IMR-90 (cell line): ENCODE measurements around the gene SLAMF9. TPM values are rescaled to one million over a fixed set of nuclear protein-coding genes. Genes with fewer than 3 reads are reported as not detected.

Experiments
- ATAC-seq: fragments of 200-7000 bp; cut with Tn5 transposase; 2 replicates; pipeline ENCODE4 v1.9.1; 2020; ENCODE audit warnings: low read depth, mild to moderate bottlenecking, moderate library complexity
- BruUV-seq: library from RNA; stranded (reverse); fragments of 400-500 nt; replicated peaks from 2 replicates; lab custom pipeline; 2021; lab: Mats Ljungman, UMichigan
- CTCF ChIA-PET: fragments of 300-600 bp; formaldehyde crosslinking; extraction: SDS; loops from one replicate; lab custom pipeline; 2021; ENCODE audit warnings: antibody characterized with exemption; lab: Yijun Ruan, JAX
- POLR2A ChIA-PET: fragments of 300-600 bp; sonication (Branson Sonifier 250); formaldehyde crosslinking; loops from one replicate; lab custom pipeline; 2022; ENCODE audit warnings: antibody characterized with exemption; ENCODE audit not compliant: unreplicated experiment; lab: Charles Lee
- DNase-seq: peaks from one replicate; pipeline ENCODE4 v3.0.0; 2013
- H2AFZ ChIP-seq: replicated peaks from 2 replicates; pipeline ENCODE3; 2013; ENCODE audit warnings: low read length, mild to moderate bottlenecking; ENCODE audit not compliant: poor library complexity
- H2AK5ac ChIP-seq: 2 replicates; pipeline ENCODE4 v1.6.1; 2013; ENCODE audit warnings: low read depth, low read length, inconsistent platforms
- H2AK9ac ChIP-seq: replicated peaks from 2 replicates; pipeline ENCODE3; 2013; ENCODE audit warnings: mild to moderate bottlenecking, low read depth, low read length, moderate library complexity; ENCODE audit not compliant: poor library complexity
- H2BK120ac ChIP-seq: 2 replicates; pipeline ENCODE4 v1.6.1; 2013; ENCODE audit warnings: low read depth, low read length, inconsistent platforms
- H2BK15ac ChIP-seq: 3 replicates; pipeline ENCODE4 v1.6.1; 2013; ENCODE audit warnings: low read depth, low read length, inconsistent platforms
- H2BK20ac ChIP-seq: 2 replicates; pipeline ENCODE4 v1.6.1; 2013; ENCODE audit warnings: low read depth, mild to moderate bottlenecking, inconsistent platforms, low read length, moderate library complexity
- H2BK5ac ChIP-seq: 2 replicates; pipeline ENCODE4 v1.6.1; 2013; ENCODE audit warnings: mild to moderate bottlenecking, low read depth, low read length, inconsistent platforms; ENCODE audit not compliant: poor library complexity, severe bottlenecking
- H3K14ac ChIP-seq: replicated peaks from 2 replicates; pipeline ENCODE4 v1.6.1; 2013; ENCODE audit warnings: low read depth, low read length, inconsistent platforms
- H3K18ac ChIP-seq: 2 replicates; pipeline ENCODE4 v1.6.1; 2013; ENCODE audit warnings: low read depth, low read length, control low read depth
- H3K23ac ChIP-seq: 2 replicates; pipeline ENCODE4 v1.6.1; 2013; ENCODE audit warnings: low read depth, low read length, inconsistent platforms
- H3K27ac ChIP-seq: 2 replicates; pipeline ENCODE4 v1.5.1; 2013; ENCODE audit warnings: mild to moderate bottlenecking, control low read depth, low read length; ENCODE audit not compliant: insufficient read depth
- H3K27me3 ChIP-seq: 2 replicates; pipeline ENCODE4 v1.6.1; 2013; ENCODE audit warnings: low read length; ENCODE audit not compliant: control insufficient read depth, insufficient read depth
- H3K36me3 ChIP-seq: 2 replicates; pipeline ENCODE4 v1.6.1; 2013; ENCODE audit warnings: low read length, mixed read lengths; ENCODE audit not compliant: control insufficient read depth, insufficient read depth
- H3K4ac ChIP-seq: 2 replicates; pipeline ENCODE4 v1.6.1; 2013; ENCODE audit warnings: low read depth, low read length, inconsistent platforms
- H3K4me1 ChIP-seq: 2 replicates; pipeline ENCODE4 v1.6.1; 2013; ENCODE audit warnings: low read length, mixed read lengths; ENCODE audit not compliant: control insufficient read depth, insufficient read depth
- H3K4me2 ChIP-seq: 2 replicates; pipeline ENCODE4 v1.6.1; 2013; ENCODE audit warnings: low read depth, mild to moderate bottlenecking, control low read depth, low read length, moderate library complexity
- H3K4me3 ChIP-seq: 2 replicates; pipeline ENCODE4 v1.5.1; 2013; ENCODE audit warnings: low read depth, mild to moderate bottlenecking, control low read depth, low read length, moderate library complexity; ENCODE audit not compliant: insufficient read depth
- H3K56ac ChIP-seq: 2 replicates; pipeline ENCODE4 v1.6.1; 2013; ENCODE audit warnings: low read length, inconsistent platforms; ENCODE audit not compliant: insufficient read depth; ENCODE audit errors: extremely low read depth
- H3K79me1 ChIP-seq, 2 experiments: 2 replicates each; pipeline ENCODE4 v1.6.1; 2013; ENCODE audit warnings: low read length in 2 of 2, inconsistent platforms in 1 of 2, low read depth in 1 of 2
- H3K9ac ChIP-seq: 2 replicates; pipeline ENCODE4 v1.6.1; 2013; ENCODE audit warnings: low read depth, low read length, control low read depth
- H3K9me1 ChIP-seq: 2 replicates; pipeline ENCODE4 v1.6.1; 2013; ENCODE audit warnings: low read length, inconsistent platforms; ENCODE audit not compliant: insufficient read depth
- H3K9me3 ChIP-seq: 2 replicates; pipeline ENCODE4 v1.6.1; 2013; ENCODE audit warnings: low read length; ENCODE audit not compliant: control insufficient read depth, insufficient read depth
- H4K20me1 ChIP-seq: 2 replicates; pipeline ENCODE4 v1.6.1; 2013; ENCODE audit warnings: low read length, inconsistent platforms; ENCODE audit not compliant: insufficient read depth
- H4K5ac ChIP-seq: 2 replicates; pipeline ENCODE4 v1.6.1; 2013; ENCODE audit warnings: mild to moderate bottlenecking, low read depth, low read length, control low read depth
- H4K8ac ChIP-seq, 2 experiments: 2 replicates each; pipeline ENCODE4 v1.6.1; 2013; ENCODE audit warnings: low read depth in 2 of 2, low read length in 2 of 2, control low read depth in 1 of 2, inconsistent platforms in 1 of 2
- H4K91ac ChIP-seq: 2 replicates; pipeline ENCODE4 v1.6.1; 2013; ENCODE audit warnings: low read depth, low read length, inconsistent platforms; ENCODE audit not compliant: insufficient read depth
- BHLHE40 ChIP-seq: fragments of 150-350 bp; IDR thresholded peaks from 2 replicates; pipeline ENCODE4 v1.6.1; 2016; ENCODE audit warnings: mild to moderate bottlenecking, low read depth, low read length
- CEBPB ChIP-seq: IDR thresholded peaks from 2 replicates; pipeline ENCODE4 v1.6.1; 2012; ENCODE audit warnings: low read depth, low read length, improper control_type of control experiment
- CHD1 ChIP-seq: IDR thresholded peaks from 2 replicates; pipeline ENCODE4 v1.6.1; 2012; ENCODE audit warnings: low read depth, low read length, improper control_type of control experiment
- ELK1 ChIP-seq: fragments of 150-350 bp; IDR thresholded peaks from 2 replicates; pipeline ENCODE4 v1.6.1; 2016; ENCODE audit warnings: low read depth, mild to moderate bottlenecking, low read length, moderate library complexity, borderline replicate concordance
- FOS ChIP-seq: fragments of 150-350 bp; IDR thresholded peaks from 2 replicates; pipeline ENCODE4 v1.6.1; 2016; ENCODE audit warnings: low read depth, low read length
- MAZ ChIP-seq: IDR thresholded peaks from 2 replicates; pipeline ENCODE4 v1.6.1; 2012; ENCODE audit warnings: low read depth, mild to moderate bottlenecking, low read length, improper control_type of control experiment, moderate library complexity, borderline replicate concordance
- NFE2L2 ChIP-seq: fragments of 150-350 bp; IDR thresholded peaks from 2 replicates; pipeline ENCODE4 v1.6.1; 2016; ENCODE audit warnings: low read depth, mild to moderate bottlenecking, low read length
- USF2 ChIP-seq: fragments of 150-350 bp; IDR thresholded peaks from 2 replicates; pipeline ENCODE4 v1.6.1; 2017; ENCODE audit warnings: mild to moderate bottlenecking, antibody characterized with exemption, low read length, low read depth
- WGBS, 2 experiments: methylation state at CpG; one replicate each; pipeline versions ENCODE4 v1.1.5 to v1.1.7; 2013; ENCODE audit warnings: missing lambda C conversion rate in 2 of 2; ENCODE audit not compliant: insufficient read length in 1 of 2; ENCODE audit errors: extremely low coverage in 2 of 2; 5-methylcytosine and 5-hydroxymethylcytosine counted together
- dilution Hi-C: fragments of 300-500 bp; cut with HindIII; formaldehyde crosslinking; loops from one replicate; pipeline ENCODE4 v1.14.3; 2018; ENCODE audit warnings: low sequenced_read_pairs; ENCODE audit not compliant: unreplicated experiment
- in situ Hi-C: fragments of 300-500 bp; cut with MboI; formaldehyde crosslinking; loops from 3 replicates; pipeline ENCODE4 v1.14.3; 2019; ENCODE audit warnings: low sequenced_read_pairs, inconsistent platforms, mixed read lengths
- intact Hi-C: fragments of 100-400 bp; cut with micrococcal nuclease; formaldehyde crosslinking; loops from 2 replicates; pipeline ENCODE4 v1.10.0; 2022
- polyA plus RNA-seq, 3 experiments: library from polyadenylated mRNA; depleted of rRNA; stranded (reverse); fragments of >200 nt; gene quantifications; 2 replicates each; pipeline ENCODE4 v1.2.3, GENCODE V29; 2012; ENCODE audit warnings: low replicate concordance in 1 of 3
- total RNA-seq: library from RNA; depleted of rRNA; stranded (reverse); fragments of >200 nt; gene quantifications from 2 replicates; pipeline ENCODE4 v1.2.3, GENCODE V29; 2012

Gene SLAMF9
- total and polyA plus RNA-seq, 2 of the 4 experiments (the other 2 are of a cell fraction) = 0.18 to 0.67 TPM

- H3K4me1 ChIP-seq = peaks cover 2% of the 10 kb centered on the region; the same call in 1 of the 2 replicates
- H4K5ac ChIP-seq = no peak overlapping the region
- no peak overlapping the region for H3K56ac ChIP-seq
- no peaks in the 10 kb centered on the region for H3K9me3 ChIP-seq
- TF ChIP-seq CHD1 (no peak), MAZ (no peak), USF2 (no peak), FOS (no peak), CEBPB (no peak), BHLHE40 (no peak), NFE2L2 (no peak), ELK1 (no peak)
- H3K18ac ChIP-seq = no peak overlapping the region
- H3K4me2 ChIP-seq = peak overlapping the region; percentile 31; the same call in 1 of the 2 replicates
- WGBS, 2 experiments = 61% methylated on average over 2 of the region's 4 CpGs; no CpG with 5 or more reads in 1 of the 2 experiments
- H3K9me1 ChIP-seq = no peaks in the 10 kb centered on the region
- H3K27ac ChIP-seq = no peak overlapping the region
- H2BK15ac ChIP-seq = no peak overlapping the region
- ChIA-PET CTCF (interaction anchor here (1.0 to 1.2 kb wide), 2 partner anchors 16 kb away, joined by 3 to 4 read pairs; no protein-coding TSS in a partner anchor), POLR2A (no interaction called here)
- no peak overlapping the region for H2BK5ac ChIP-seq
- no peak overlapping the region for H3K4ac ChIP-seq
- intact Hi-C loops = no loop called here
- in situ Hi-C loops = no loop called here
- no peaks in the 10 kb centered on the region for H3K36me3 ChIP-seq
- no peak overlapping the region for H3K14ac ChIP-seq
- no peak overlapping the region for H2AK9ac ChIP-seq
- H3K27me3 ChIP-seq = peaks cover 5% of the 10 kb centered on the region
- no peak overlapping the region for H3K4me3 ChIP-seq
- no peak overlapping the region for H4K8ac ChIP-seq
- H3K79me1 ChIP-seq = no peaks in the 10 kb centered on the region
- H3K23ac ChIP-seq = no peak overlapping the region
- no peak overlapping the region for H3K9ac ChIP-seq
- BruUV-seq = no TSS peak
- no peaks in the 10 kb centered on the region for H4K20me1 ChIP-seq
- dilution Hi-C loops = no loop called here
- H2BK120ac ChIP-seq = no peak overlapping the region
- no peak overlapping the region for H4K91ac ChIP-seq
- peak; percentile 42; the same call in 1 of the 2 replicates for ATAC-seq
- H2AFZ ChIP-seq = no peak overlapping the region
- H2BK20ac ChIP-seq = no peak overlapping the region
- H2AK5ac ChIP-seq = no peak overlapping the region
- peak; percentile 15 for DNase-seq
These were observed 37.5 kb upstream of the SLAMF9 start for GRCh38 chr1:159991513-159991912.
